Epidermal melanocyte (primary cell): Measurements from ENCODE around the gene SVEP1.

Source experiments
- DNase-seq: peaks from one replicate; pipeline ENCODE4 v3.0.0; 2011; ENCODE audit warnings: low spot score; ENCODE audit not compliant: insufficient read length

Gene SVEP1

GRCh38 chr9:110323818-110324217, 255.7 kb downstream of the SVEP1 start:
- DNase-seq, result no peak

- DNase-seq, result no peak
Measured at GRCh38 chr9:110320651-110321445, 258.7 kb downstream of the SVEP1 start.

GRCh38 chr9:110319781-110320492, 259.6 kb downstream of the SVEP1 start:
- no peak for DNase-seq

DNA sequence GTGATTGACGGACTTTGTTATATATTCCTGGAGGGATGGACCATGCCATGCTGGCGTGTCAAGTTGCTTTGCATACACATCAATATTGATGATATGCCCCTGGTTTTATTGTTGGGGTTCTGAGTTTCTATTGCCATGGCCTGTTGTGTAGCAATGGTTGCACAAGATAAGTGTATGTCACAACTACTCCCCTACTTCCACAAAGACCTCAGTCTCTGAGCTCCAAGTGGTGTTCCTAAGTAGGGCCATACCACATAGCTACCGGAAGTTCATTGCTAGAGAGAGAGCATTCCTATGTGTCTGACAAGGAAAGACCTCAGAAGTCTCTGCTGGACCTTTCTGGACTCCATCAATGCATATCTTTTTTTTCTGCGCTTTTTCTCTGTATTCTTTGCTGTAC, 261.6 kb downstream of the SVEP1 start:
- no peak for DNase-seq

- DNase-seq, result no peak
Measured at GRCh38 chr9:110316261-110317075, 263.1 kb downstream of the SVEP1 start.
